ENCODE results near the gene TUT4.
A peak's percentile ranks its signal among the peaks of the same experiment; 100 is the strongest.

TUT4 gene

GRCh38 chr1:52460694-52461093, 92.2 kb downstream of the TUT4 start:
- no peak for DNase-seq

- no peak for DNase-seq
Measured at GRCh38 chr1:52455686-52456085, 97.2 kb downstream of the TUT4 start.

GRCh38 chr1:52454779-52455178, 98.1 kb downstream of the TUT4 start:
- DNase-seq, result no peak

- DNase-seq, result no peak
Measured at GRCh38 chr1:52454127-52454526, 98.8 kb downstream of the TUT4 start.

GRCh38 chr1:52444463-52444862, 108.4 kb downstream of the TUT4 start:
- DNase-seq, result no peak

GRCh38 chr1:52439976-52440375, 112.9 kb downstream of the TUT4 start:
- no peak for DNase-seq

GRCh38 chr1:52436817-52437216, 116.1 kb downstream of the TUT4 start:
- no peak for DNase-seq

GRCh38 chr1:52435650-52436049, 117.2 kb downstream of the TUT4 start:
- DNase-seq, result no peak

- no peak for DNase-seq
Measured at GRCh38 chr1:52435211-52435610, 117.7 kb downstream of the TUT4 start.

- DNase-seq, result no peak
Measured at GRCh38 chr1:52432807-52433206, 120.1 kb downstream of the TUT4 start.

- DNase-seq, result no peak
Measured at GRCh38 chr1:52427152-52427551, 125.7 kb downstream of the TUT4 start.

- DNase-seq, result no peak
Measured at GRCh38 chr1:52426371-52426770, 126.5 kb downstream of the TUT4 start.

- DNase-seq, result no peak
Measured at GRCh38 chr1:52424813-52425212, 128.1 kb downstream of the TUT4 start.

GRCh38 chr1:52424231-52424636, 128.7 kb downstream of the TUT4 start:
- no peak for DNase-seq

GRCh38 chr1:52423771-52424170, 129.1 kb downstream of the TUT4 start:
- peak; percentile 64 for DNase-seq

- no peak for DNase-seq
Measured at GRCh38 chr1:52423055-52423454, 129.8 kb downstream of the TUT4 start.

GRCh38 chr1:52420713-52421112, 132.2 kb downstream of the TUT4 start:
- DNase-seq, result no peak

GRCh38 chr1:52416811-52417210, 136.1 kb downstream of the TUT4 start:
- no peak for DNase-seq

GRCh38 chr1:52414942-52415341, 137.9 kb downstream of the TUT4 start:
- DNase-seq, result no peak

GRCh38 chr1:52413410-52413989, 139.4 kb downstream of the TUT4 start:
- DNase-seq, result no peak

- no peak for DNase-seq
Measured at GRCh38 chr1:52404975-52405338, 147.9 kb downstream of the TUT4 start.

- DNase-seq, result peak; percentile 95
Measured at GRCh38 chr1:52404116-52404974, 148.5 kb downstream of the TUT4 start, which contains the start of the genes ORC1 and PRPF38A. TSS of gene ORC1 (minus strand) at chr1:52404423. CDS start at chr1:52402223, 2,200 bp downstream. TSS of gene PRPF38A (plus strand) at chr1:52404602. CDS start at chr1:52404750, 148 bp downstream.

- DNase-seq, result no peak
Measured at GRCh38 chr1:52403566-52404115, 149.3 kb downstream of the TUT4 start.

GRCh38 chr1:52402860-52403240, 150.0 kb downstream of the TUT4 start:
- DNase-seq, result no peak

Measured in activated T-cell treated with anti-CD3 and anti-CD28 coated beads, Interleukin-2, amount 50 U/mL, for 1 hour (primary cell).